Measurements from ENCODE around the gene GORASP1.

The GORASP1 gene

DNA sequence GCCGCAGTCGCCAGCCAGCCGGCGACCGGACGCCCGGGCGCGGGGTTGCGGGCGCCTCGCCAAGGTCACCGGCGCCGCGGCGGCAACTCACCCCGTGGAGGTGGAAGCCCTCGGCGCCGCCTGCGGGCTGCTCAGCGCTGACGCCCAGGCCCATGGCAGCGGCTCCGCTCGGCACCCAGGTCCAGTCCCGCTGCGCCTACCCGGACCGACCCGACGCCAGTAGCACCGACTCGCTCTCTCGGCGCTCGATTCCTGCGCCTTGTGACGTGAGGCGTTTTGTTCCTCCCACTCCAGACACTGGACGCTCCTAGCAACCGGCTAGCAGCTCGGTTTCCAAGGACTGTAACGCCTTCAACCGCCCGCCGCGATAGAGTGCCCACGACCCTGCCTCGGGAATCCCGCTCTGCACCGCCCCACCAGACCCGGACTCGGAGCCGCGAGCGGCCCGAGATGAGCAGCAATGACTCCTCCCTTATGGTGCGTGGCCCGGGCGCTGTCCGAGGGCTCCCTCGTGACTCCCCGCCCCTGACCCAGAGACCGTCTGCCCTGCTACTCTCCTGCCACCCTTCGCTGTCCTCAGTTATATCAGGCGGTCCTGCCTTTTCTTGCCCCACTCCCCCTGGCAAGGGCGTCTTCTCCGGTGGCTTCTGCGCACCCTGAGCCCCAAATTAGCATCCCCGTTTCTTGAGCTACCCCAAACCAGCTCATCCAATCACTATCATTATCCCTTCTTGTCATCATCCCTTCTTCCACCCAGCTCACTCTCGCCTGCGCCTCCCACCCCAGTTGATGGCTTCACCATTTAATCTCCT is at the start of gene GORASP1, which contains the start of gene TTC21A:
Gene GORASP1 (minus strand): TSS at position 240 of the 812 bp plus-strand sequence. CDS start 86 bp downstream, at position 154.
Gene TTC21A (plus strand): TSS at position 293 of the 812 bp plus-strand sequence. CDS start 158 bp downstream, at position 451.
- DNase-seq (ENCODE audit: low read depth in 2 of 3, low spot score in 2 of 3) = peak in 2 of 3 experiments; percentile 40 to 47

DNA sequence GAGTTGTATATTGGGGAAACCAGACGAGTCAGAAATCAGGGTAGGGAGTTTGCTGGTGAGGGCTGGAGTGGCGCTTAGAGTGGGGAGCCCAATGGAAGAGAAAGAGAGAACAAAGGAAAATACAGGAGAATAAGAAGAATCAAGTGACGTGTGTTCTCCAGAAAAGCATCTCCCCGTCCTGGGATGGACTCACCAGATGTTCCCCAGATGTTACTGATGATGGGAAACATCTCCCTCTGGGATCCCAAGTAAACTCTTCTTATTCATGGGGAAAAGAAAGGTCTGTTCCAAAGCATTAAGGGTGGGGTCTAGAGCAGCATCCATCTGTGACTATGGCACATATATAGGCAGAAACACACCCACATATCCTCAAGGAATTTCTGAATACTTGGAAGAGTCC is 49.0 kb upstream of the GORASP1 start:
- no peak for DNase-seq (ENCODE audit: low read depth in 2 of 3, low spot score in 2 of 3)

DNA sequence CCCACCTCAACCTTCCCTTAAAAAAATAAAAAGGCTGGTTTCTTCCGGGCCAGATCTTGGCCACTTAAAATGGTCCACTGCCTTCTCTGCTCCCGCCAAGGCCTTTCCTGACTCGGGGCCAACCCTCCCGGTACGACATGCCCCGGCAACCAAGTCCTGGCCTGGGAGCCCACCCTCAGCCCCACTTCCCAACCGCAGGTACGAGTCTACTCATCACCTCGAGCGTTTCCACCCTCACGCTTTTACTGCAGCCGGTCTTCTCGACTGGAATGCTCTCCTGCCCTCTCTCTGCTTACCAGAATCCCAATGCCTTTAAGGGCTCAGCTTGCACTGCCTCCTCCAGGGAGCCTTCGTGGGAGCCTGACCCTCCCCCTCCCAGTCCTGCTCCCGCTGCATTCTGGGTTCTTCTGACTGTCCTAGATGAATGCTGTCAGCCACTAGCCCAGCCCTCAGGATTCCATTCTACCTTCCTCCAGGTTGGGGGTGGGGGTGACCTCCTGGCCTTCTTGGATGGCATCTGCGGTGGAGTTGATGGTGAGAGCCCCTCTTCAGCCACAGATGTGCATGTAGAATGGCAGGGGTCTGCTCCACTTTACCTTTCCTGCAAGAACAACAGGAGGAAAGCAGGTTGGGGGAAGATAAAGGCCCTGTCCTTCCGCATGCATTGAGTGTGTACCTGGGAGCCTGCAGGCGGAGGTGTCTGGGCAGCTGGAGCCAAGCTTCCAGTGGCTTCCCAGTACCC is 47.0 kb upstream of the GORASP1 start:
- DNase-seq (ENCODE audit: low read depth in 2 of 3, low spot score in 2 of 3) = no peak

DNA sequence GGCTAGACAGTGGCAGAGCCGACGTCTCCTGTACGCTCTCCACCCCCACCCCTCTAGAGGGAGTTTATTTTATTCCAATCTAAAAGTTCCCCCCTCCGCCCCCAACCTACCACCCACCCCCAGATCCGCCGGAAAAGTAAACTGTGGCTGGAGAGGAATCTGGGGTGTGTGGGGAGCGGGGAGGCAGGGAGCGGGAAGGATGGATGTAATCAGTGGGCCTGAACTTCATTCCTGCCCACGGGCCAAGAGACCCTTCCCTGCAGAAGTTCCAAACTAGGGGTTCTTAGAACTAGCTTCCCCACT is 46.5 kb upstream of the GORASP1 start:
- no peak for DNase-seq (ENCODE audit: low read depth in 2 of 3, low spot score in 2 of 3)

DNA sequence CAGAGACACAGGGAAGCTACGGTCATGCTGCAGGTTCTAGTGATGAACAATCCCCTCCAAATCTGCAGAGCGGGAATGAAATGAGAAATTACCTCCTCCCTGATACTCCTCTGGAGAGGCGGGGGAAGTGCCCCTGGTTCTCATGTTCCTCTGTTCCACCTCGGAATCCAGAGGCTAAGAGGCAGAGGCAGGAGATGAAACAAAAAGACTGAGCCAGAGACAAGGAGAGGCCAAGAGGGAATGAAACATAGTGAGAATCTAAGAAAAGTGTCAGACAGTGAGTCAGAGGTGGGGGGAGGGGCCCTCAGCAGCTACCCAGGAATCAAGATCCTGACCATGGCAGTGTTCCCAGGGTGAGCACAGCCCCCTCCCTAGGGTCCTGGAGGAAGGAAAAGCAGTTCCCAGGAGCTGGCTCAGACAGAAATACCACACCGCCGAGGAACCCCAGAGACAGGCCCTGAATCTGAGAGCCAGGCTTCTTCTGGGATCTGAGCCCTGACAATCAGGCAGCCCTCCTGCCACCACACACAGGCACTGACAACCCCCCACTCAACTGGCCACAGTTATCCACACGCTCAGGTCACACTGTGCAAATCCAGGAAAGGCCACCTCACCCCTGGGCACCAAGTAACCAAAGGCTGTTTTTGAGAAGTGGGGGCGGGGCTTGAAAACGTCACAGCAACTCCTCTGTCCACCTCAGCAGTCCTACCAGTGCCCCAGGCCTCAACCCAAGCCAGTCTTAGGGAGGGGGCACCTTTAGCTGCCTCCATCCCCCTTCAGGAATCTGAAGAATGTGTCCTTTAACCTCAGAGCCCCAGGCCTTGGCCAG is 43.6 kb upstream of the GORASP1 start:
- no peak for DNase-seq (ENCODE audit: low read depth in 2 of 3, low spot score in 2 of 3)

GRCh38 chr3:39150148-39150802 is 42.8 kb upstream of the GORASP1 start:
- DNase-seq (ENCODE audit: low read depth in 2 of 3, low spot score in 2 of 3) = no peak

DNA sequence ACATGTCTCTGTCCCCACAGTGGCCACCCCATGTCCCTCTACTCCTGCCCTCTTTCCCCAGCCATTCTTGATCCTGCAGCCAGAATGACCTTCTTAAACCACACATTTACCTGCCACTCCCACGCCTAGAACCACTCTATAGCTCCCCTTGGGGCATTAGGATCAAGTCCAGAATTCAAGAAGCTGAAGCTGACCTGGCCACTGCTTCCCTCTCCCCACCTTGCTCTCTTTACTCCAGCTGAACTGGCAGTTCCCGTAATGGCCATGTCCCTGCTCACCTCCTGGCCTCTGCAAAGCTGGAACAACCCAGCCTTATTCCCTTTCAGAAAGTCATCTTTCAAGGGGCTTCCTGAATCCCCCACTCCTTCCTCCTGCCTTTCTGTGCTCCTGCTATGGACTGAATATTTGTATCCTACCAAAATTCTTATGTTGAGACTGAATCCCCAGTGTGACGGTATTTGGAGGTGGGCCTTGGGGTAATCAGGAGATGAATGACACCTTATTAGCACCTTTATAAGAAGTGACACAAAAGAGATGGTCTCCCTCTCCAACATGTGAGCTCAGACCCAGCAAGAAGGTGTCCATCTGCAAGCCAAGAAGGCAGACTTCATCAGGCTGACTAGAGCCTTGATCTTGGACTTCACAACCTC is 42.2 kb upstream of the GORASP1 start:
- no peak for DNase-seq (ENCODE audit: low read depth in 2 of 3, low spot score in 2 of 3)

DNA sequence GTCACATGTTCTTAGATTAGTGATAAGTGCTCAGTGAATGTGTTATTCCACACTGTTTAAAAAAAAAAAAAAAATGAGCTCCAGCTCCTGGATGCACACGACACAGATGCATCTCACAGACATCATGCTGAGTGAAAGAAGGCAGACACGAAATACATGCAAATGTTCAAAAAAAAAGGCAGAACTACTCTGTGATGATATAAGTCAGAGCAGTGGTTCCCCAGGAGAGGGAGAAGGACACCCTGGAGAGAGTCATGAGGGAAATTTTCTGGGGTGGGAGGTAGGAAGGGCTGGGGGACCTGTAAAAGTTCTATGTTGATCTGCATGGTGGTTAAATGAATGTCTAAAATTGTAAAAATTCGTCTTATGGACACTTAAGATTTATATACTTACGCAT is 41.6 kb upstream of the GORASP1 start:
- no peak for DNase-seq (ENCODE audit: low read depth in 2 of 3, low spot score in 2 of 3)

GRCh38 chr3:39148435-39149058 is 41.1 kb upstream of the GORASP1 start:
- no peak for DNase-seq (ENCODE audit: low read depth in 2 of 3, low spot score in 2 of 3)

- DNase-seq (ENCODE audit: low read depth in 2 of 3, low spot score in 2 of 3) = peak in 1 of 3 experiments; percentile 17
Measured at GRCh38 chr3:39147711-39148434, 40.4 kb upstream of the GORASP1 start.

DNA sequence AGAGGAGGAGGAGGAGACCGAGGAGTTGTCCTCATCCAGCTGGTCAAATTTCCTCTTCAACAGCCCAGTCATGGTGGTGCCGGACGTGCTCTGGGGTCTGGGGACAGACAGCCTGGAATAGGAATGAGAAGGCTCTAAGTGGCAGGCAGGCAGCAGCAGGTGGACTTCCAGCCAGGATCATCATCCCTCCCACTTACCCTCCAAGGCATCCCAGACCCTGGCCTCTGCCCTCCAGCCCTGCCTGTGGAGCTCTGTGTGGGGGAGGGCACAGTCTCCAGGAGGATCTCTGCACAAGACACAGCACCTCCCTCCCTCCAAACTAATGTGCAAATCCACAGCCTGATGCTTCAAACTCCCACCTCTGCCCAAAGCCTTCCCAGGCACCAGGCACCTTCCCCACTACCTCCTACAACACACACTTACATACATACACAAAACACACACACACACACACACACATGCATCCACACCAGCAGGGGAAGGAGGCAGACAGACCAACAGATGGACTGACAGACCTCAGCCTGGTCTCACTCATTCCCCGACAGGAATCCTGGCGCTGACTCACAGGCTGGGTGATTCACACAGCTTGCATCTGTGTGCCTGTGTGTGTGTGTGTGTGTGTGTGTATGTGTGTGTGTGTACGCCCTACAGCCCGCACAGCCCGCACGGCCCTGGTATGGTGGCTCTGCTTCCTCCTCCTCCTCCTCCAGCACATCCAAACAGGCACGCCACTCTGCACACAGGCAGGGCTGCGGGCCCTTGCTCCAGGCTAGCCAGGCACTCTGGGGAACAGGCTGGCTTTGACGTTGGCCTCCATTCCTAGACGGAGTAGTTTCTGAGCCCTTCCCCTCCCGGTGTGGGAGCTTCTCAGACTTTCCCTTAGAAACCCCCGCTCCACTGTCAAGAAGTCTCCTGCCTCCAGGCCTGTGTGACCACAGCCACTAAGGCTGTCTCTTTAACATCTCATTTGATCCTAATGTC is 39.5 kb upstream of the GORASP1 start:
- peak in 2 of 3 experiments; percentile 39 to 44 for DNase-seq (ENCODE audit: low read depth in 2 of 3, low spot score in 2 of 3)

GRCh38 chr3:39146083-39146501 is 38.7 kb upstream of the GORASP1 start:
- no peak for DNase-seq (ENCODE audit: low read depth in 2 of 3, low spot score in 2 of 3)

- no peak for DNase-seq (ENCODE audit: low read depth in 2 of 3, low spot score in 2 of 3)
Measured at GRCh38 chr3:39144748-39145380, 37.4 kb upstream of the GORASP1 start.

DNA sequence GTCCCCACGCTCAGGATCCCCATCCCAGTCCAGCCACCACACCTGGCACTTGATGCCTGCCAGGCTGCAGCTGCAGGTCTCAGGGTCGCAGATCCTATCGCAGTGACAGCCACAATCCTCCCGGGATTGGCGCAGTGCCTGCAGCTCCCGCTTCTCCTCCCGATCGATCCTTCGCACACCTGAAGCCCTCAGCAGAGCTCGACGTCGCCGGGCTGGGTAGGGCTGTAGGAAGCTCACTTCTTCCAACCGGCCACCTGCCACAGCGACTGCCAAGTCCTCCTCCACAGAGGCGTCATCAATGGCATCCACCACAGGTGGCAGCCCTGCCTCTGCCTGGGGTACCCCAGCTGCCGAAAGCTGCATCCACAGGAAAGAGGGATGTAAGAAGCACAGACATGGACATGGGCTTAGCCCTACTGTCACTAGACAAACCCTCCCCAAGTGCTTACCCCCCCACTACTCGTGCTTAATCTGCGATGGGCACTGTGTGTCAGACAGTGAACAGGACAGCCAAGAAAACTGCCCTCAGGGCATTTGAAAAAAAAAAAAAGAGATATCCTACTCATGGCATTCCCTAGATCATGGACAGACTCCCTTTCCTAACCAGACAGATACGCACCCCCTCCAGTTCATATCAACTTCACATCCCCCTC is 36.8 kb upstream of the GORASP1 start:
- no peak for DNase-seq (ENCODE audit: low read depth in 2 of 3, low spot score in 2 of 3)

- no peak for DNase-seq (ENCODE audit: low read depth in 2 of 3, low spot score in 2 of 3)
Measured at GRCh38 chr3:39143051-39143885, 35.8 kb upstream of the GORASP1 start.

- no peak for DNase-seq (ENCODE audit: low read depth in 2 of 3, low spot score in 2 of 3)
Measured at GRCh38 chr3:39142067-39142466, 34.6 kb upstream of the GORASP1 start.

Data from activated CD8-positive, alpha-beta memory T cell treated with anti-CD3 and anti-CD28 coated beads for 48 hours (primary cell).